ENCODE data around the gene EDDM3A.

DNA sequence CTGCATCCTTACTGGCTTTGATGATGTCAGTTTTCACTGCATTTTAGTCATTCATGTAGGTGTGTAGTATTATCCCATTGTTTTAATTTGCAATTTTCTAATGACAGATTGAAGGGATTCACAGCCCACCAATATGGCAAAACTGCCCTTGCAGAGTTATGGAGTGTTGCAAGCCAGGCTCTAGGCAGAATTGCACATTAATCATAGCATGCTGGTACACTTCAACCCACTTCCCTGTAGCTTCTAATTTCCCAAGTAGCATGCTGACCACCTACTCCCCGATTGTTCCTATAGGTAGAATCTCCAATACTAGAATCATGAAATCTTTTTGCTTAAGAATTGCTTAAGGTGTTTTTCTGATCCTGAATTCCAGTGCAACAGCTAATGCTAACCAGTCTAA lies 30.2 kb downstream of the EDDM3A start:
- TF ChIP-seq POLR2A (IDR thresholded peaks at IDR 0.05) (no peak), POLR2AphosphoS5 (IDR thresholded peaks at IDR 0.05) (no peak)
- TF ChIP-seq, protein P1, sequence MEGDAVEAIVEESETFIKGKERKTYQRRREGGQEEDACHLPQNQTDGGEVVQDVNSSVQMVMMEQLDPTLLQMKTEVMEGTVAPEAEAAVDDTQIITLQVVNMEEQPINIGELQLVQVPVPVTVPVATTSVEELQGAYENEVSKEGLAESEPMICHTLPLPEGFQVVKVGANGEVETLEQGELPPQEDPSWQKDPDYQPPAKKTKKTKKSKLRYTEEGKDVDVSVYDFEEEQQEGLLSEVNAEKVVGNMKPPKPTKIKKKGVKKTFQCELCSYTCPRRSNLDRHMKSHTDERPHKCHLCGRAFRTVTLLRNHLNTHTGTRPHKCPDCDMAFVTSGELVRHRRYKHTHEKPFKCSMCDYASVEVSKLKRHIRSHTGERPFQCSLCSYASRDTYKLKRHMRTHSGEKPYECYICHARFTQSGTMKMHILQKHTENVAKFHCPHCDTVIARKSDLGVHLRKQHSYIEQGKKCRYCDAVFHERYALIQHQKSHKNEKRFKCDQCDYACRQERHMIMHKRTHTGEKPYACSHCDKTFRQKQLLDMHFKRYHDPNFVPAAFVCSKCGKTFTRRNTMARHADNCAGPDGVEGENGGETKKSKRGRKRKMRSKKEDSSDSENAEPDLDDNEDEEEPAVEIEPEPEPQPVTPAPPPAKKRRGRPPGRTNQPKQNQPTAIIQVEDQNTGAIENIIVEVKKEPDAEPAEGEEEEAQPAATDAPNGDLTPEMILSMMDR (IDR thresholded peaks at IDR 0.05) = no peak
